Measurements from ENCODE around the gene SLC25A6.

Gene SLC25A6

GRCh38 chrX:1420371-1420770, 28.5 kb upstream of the SLC25A6 start:
- no peak for DNase-seq (ENCODE audit: low read depth)
- TF ChIP-seq, protein P1, sequence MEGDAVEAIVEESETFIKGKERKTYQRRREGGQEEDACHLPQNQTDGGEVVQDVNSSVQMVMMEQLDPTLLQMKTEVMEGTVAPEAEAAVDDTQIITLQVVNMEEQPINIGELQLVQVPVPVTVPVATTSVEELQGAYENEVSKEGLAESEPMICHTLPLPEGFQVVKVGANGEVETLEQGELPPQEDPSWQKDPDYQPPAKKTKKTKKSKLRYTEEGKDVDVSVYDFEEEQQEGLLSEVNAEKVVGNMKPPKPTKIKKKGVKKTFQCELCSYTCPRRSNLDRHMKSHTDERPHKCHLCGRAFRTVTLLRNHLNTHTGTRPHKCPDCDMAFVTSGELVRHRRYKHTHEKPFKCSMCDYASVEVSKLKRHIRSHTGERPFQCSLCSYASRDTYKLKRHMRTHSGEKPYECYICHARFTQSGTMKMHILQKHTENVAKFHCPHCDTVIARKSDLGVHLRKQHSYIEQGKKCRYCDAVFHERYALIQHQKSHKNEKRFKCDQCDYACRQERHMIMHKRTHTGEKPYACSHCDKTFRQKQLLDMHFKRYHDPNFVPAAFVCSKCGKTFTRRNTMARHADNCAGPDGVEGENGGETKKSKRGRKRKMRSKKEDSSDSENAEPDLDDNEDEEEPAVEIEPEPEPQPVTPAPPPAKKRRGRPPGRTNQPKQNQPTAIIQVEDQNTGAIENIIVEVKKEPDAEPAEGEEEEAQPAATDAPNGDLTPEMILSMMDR (IDR thresholded peaks at IDR 0.05; ENCODE audit: control insufficient read depth, extremely low read depth, insufficient read depth), result no peak

DNA sequence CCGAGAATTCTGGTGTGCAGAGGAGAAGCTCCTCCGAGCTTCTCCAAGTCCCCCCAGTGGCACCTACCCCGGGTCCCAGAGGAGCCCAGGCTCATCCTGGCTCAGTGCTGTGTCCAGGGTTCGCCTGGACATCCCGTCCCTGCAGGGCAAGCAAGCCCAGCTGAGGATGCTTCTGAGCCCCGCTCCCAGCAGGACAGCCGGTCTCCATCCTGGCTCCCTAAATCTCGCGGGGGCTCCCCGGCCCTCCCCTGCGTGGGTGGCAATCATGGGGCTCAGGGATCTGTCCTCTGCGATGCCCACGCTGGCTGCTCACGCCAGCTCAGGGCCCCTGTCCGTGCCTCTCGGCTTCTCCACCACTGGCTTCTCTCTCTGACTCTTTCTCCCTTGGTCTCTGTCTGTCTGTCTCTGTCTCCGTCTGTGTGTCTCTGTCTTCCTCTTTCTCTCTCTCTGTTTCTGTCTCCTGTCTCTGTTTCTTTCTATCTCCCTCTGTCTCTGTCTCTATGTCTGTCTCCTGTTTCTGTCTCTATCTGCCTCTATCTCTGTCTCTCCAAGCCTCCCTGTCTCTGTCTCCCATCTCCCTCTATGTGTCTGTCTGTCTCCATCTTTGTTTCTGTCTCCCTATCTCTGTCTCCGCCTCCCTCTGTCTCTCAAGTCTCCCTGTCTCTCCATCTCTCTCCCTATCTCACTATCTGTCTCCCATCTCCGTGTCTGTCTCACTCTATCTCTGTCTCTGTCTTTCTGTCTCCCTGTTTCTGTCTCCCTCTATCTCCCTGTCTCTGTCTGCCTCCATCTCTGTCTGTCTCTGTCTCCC, 27.8 kb upstream of the SLC25A6 start:
- H3K4me3 ChIP-seq (ENCODE audit: low read depth, low read length), result no peak overlapping the region
- DNase-seq (ENCODE audit: low read depth), result no peak
- TF ChIP-seq, protein P1 (IDR thresholded peaks at IDR 0.05; ENCODE audit: control insufficient read depth, extremely low read depth, insufficient read depth), result no peak

More at GRCh38 chrX:1420371-1420770, 28.5 kb upstream of the SLC25A6 start:
- no peak overlapping the region for H3K4me3 ChIP-seq (ENCODE audit: low read depth, low read length)

GRCh38 chrX:1418901-1419544, 27.1 kb upstream of the SLC25A6 start:
- DNase-seq (ENCODE audit: low read depth), result no peak
- no peak overlapping the region for H3K4me3 ChIP-seq (ENCODE audit: low read depth, low read length)
- TF ChIP-seq, protein P1 (IDR thresholded peaks at IDR 0.05; ENCODE audit: control insufficient read depth, extremely low read depth, insufficient read depth), result no peak

DNA sequence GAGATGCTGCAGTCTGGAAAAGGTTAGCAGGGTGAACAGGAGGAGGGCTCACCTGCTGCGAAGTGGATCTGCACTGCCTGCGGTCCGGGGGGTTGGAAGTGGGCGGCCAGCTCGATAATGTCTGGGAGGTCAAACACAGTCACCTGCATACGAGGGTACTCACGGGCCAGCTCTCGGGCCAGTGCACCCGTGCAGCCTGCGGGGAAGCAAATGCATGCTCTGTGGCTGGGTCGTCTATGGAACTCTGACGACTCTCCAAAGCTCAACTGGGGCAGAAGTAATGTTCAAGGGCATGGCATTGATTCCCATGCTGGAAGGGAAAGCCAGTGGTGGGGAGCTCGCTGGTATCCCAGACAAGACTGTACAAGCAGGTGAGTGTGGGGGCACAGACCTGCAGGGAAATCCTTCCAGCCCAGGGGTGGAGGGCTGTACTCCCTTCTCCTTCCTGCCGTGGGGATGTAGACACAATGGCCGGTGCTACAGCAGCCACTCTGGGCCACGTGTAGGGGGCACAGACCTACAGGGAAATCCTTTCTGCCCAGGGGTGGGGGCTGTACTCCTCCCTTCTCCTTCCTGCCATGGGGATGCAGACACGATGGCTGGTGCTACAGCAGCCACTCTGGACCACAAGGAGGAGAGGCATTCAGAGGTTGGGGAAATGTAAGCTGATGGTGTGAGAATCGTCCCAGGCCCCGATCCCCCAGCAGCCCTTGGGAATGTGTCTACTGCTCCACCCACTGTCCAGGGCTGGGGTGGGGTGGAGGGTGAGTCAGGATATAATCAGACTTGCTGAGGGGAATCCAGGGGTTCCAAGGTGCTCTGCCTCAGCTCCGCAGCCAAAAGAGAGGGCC, 26.2 kb upstream of the SLC25A6 start:
- no peak for DNase-seq (ENCODE audit: low read depth)
- TF ChIP-seq, protein P1 (IDR thresholded peaks at IDR 0.05; ENCODE audit: control insufficient read depth, extremely low read depth, insufficient read depth), result no peak

DNA sequence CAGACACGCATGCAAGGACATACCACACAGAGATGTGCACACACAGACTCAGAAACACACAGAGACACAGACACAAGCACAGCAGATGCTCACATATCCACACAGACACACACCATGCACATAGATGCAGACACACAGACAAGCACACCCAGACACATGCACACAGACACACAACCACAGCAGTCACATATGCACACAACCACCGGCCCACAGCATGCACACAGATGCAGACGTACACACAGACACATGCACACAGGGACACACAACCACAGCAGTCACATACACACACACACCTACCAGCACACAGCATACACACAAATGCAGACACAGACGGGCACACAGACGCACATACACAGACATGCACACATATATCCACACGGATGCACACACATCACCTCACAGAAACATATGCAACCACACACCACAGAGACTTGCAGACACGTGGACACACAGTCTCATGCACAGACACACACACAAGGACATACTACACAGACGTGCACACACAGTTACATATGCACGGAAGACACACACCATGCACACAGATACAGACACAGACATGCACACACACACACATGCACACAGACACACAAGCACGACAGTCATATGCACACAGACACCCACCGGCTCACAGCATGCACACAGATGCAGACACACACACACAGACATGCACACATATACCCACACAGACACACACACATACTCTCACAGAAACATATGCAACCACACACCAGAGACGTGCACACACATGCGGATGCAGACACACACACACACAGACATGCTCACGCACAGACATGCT, 25.2 kb upstream of the SLC25A6 start:
- no peak for DNase-seq (ENCODE audit: low read depth)
- H3K4me3 ChIP-seq (ENCODE audit: low read depth, low read length), result no peak overlapping the region
- TF ChIP-seq, protein P1 (IDR thresholded peaks at IDR 0.05; ENCODE audit: control insufficient read depth, extremely low read depth, insufficient read depth), result no peak

More for the DNA sequence above, 26.2 kb upstream of the SLC25A6 start:
- no peak overlapping the region for H3K4me3 ChIP-seq (ENCODE audit: low read depth, low read length)

DNA sequence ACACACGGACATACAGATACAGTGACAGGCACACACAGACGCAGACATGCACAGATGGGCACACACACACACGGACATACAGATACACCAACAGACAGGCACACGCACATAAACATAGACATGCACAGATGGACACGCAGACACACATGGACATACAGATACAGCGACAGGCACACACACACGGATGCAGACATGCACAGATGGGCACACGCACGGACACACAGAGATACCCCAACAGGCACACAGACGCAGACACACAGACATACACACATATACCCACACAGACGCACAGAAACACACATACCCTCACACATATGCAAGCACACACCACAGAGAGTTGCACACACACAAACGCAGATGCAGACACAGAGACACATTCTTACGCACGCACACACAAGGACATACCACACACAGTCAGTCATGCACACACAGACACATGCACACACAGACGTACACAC, 24.4 kb upstream of the SLC25A6 start:
- no peak for DNase-seq (ENCODE audit: low read depth)
- H3K4me3 ChIP-seq (ENCODE audit: low read depth, low read length), result no peak overlapping the region

More for the DNA sequence above, 24.4 kb upstream of the SLC25A6 start:
- TF ChIP-seq, protein P1 (IDR thresholded peaks at IDR 0.05; ENCODE audit: control insufficient read depth, extremely low read depth, insufficient read depth), result no peak

Measured in LNCaP clone FGC (cell line).